ENCODE results near the gene CELA2A. TPM values are rescaled to one million over a fixed set of nuclear protein-coding genes. Genes with fewer than 3 reads are reported as not detected.
"Not testable (repeated sequence)": the region's sequence is repeated elsewhere in the genome, so short reads cannot be mapped to it uniquely, and the experiment has no call there.

The CELA2A gene
- total and polyA plus RNA-seq, 5 donors from 2014 or later, result not detected

DNA sequence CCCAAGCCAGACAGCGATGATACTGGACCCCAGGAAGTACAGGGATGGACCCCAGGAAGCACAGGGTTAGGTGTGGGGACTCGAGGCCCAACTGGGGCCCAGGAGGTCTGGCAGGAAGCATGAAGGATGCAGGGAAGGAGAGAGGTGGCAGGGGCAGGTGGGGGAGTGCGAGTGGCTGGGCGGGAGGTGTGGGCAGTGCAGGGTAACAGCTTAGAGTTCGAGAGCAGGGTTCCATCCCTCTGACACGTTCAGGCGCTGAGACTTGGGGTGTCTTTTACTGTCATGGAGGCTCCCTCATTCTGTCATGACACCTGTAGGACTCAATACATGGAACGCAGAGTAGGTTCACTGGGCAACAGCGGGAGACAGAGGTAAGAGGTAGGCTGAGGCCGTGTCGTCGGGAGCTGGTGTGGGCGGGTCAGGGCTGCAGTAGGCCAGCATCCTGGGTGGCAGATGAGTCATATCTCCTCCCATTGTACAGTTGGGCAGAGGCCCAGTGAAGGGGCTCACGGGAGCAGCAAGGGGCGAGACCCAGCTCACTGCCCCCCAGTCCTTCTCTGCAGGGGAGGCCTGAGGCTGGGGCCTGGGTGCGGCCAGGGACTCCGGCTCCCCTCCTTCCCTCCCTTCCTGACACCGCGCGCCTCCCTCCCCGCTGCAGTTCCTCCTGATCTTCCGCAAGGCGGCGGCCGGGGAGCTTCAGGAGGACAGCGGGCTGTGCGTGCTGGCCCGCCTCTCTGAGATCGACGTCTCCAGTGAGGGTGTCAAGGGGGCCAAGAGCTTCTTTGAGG is 29.8 kb upstream of the CELA2A start:
- DNase-seq (no peak), ATAC-seq (ENCODE audit: low read depth in 2 of 2) (no peak)
- H3K4me1 Mint-ChIP-seq, result peaks cover 0 to 7% (median 6%) of the 10 kb centered on the region in 4 donors
- H3K27ac Mint-ChIP-seq, result peak overlapping the region in 2 of 3 donors; percentile 63 to 84
- H3K27me3 ChIP-seq (ENCODE audit: control insufficient read depth, insufficient read depth, low read length), result no peaks in the 10 kb centered on the region
- no peaks in the 10 kb centered on the region for H3K4me1 ChIP-seq (ENCODE audit: control insufficient read depth, insufficient read depth, low read length, poor library complexity, severe bottlenecking)
- H3K36me3 Mint-ChIP-seq, result peaks cover 13% of the 10 kb centered on the region
- no peak overlapping the region for H3K4me3 ChIP-seq (ENCODE audit: low read depth, low read length)
- no peak overlapping the region for H3K27ac ChIP-seq (ENCODE audit: insufficient read depth, low read length, poor library complexity, severe bottlenecking)
- no peaks in the 10 kb centered on the region for H3K9me3 Mint-ChIP-seq
- H3K36me3 ChIP-seq (ENCODE audit: control insufficient read depth, insufficient read depth, low read length), result peaks cover 8% of the 10 kb centered on the region
- H3K9me3 ChIP-seq (ENCODE audit: control insufficient read depth in 2 of 2, low read length in 2 of 2), result no peaks in the 10 kb centered on the region
- no peak overlapping the region for H3K4me3 Mint-ChIP-seq
- no peaks in the 10 kb centered on the region for H3K27me3 Mint-ChIP-seq

DNA sequence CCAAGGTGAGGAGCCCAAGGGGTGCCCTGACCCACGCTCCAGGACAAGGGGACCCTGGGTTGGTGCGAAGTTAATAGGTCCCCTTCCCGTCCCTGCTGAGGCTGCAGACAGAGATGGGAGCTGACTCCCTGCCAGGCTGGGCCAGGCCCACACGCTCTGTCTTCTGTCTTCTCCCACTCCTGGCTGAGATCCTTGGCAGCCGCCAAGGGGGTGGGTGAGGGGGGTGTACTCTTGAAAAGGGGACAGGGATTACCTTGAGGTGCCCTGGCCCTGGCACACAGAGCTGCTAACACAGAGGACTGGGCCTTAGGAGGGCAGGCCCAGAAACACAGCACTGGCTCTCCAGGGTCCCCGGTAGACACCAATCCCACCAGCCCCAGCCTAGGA is 29.3 kb upstream of the CELA2A start:
- Histone ChIP-seq H3K36me3 (ENCODE audit: control insufficient read depth, insufficient read depth, low read length) (peaks cover 8% of the 10 kb centered on the region), H3K4me1 (ENCODE audit: control insufficient read depth, insufficient read depth, low read length, poor library complexity, severe bottlenecking) (no peaks in the 10 kb centered on the region), H3K27ac (ENCODE audit: insufficient read depth, low read length, poor library complexity, severe bottlenecking) (no peak overlapping the region), H3K9me3 (ENCODE audit: control insufficient read depth in 2 of 2, low read length in 2 of 2) (no peaks in the 10 kb centered on the region), H3K27me3 (ENCODE audit: control insufficient read depth, insufficient read depth, low read length) (no peaks in the 10 kb centered on the region), H3K4me3 (ENCODE audit: low read depth, low read length) (no peak overlapping the region)
- H3K4me3 Mint-ChIP-seq, result no peak overlapping the region
- H3K4me1 Mint-ChIP-seq, result peaks cover 0 to 7% (median 5%) of the 10 kb centered on the region in 4 donors
- ATAC-seq (ENCODE audit: low read depth in 2 of 2), result no peak
- no peaks in the 10 kb centered on the region for H3K9me3 Mint-ChIP-seq
- H3K27me3 Mint-ChIP-seq, result no peaks in the 10 kb centered on the region
- H3K27ac Mint-ChIP-seq, result peak overlapping the region in 1 of 3 donors; percentile 11
- no peak for DNase-seq
- H3K36me3 Mint-ChIP-seq, result peaks cover 13% of the 10 kb centered on the region

- DNase-seq; H3K27me3 ChIP-seq (ENCODE audit: control insufficient read depth, insufficient read depth, low read length); H3K4me1 ChIP-seq (ENCODE audit: control insufficient read depth, insufficient read depth, low read length, poor library complexity, severe bottlenecking); H3K4me1 Mint-ChIP-seq; H3K36me3 ChIP-seq (ENCODE audit: control insufficient read depth, insufficient read depth, low read length); H3K4me3 ChIP-seq (ENCODE audit: low read depth, low read length); ATAC-seq (ENCODE audit: low read depth in 2 of 2); H3K4me3 Mint-ChIP-seq; H3K9me3 Mint-ChIP-seq; H3K9me3 ChIP-seq (ENCODE audit: control insufficient read depth in 2 of 2, low read length in 2 of 2); H3K27me3 Mint-ChIP-seq; H3K27ac ChIP-seq (ENCODE audit: insufficient read depth, low read length, poor library complexity, severe bottlenecking): not testable (repeated sequence)
- H3K27ac Mint-ChIP-seq, result peak overlapping the region in 1 of 3 donors; percentile 65
- peaks cover 13% of the 10 kb centered on the region for H3K36me3 Mint-ChIP-seq
These were observed 28.3 kb upstream of the CELA2A start for GRCh38 chr1:15428252-15428651.

DNA sequence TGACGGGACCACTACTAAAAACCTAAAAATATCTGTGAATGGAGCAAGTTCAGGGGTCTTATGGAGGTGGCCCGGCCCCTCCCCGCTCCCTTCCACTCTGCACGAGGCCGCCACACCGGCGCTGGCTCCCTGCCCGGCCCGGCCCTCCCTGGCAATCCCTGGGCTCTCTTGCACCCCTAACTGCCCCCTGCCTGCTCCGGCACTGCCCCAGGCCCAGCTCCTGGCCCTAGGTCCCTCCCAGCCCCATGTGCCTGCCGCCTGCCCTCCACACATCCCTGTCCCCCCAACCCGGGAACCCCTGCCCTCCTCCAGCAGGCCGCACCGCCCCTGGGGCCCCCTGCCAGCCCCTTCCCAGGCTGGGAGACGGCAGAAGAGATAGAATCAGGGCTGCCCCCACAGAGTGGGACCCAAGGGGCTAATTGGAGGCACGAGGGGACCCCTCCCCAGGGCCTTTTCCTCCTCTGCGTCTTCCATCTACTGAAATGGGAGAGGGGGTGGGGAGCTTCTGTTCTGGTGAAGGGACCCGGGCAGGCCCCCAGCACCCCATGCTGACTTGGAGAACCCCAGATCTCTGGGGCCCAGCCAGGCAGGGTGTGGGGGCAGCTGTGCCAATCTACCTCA is 27.6 kb upstream of the CELA2A start:
- Histone ChIP-seq H3K4me1 (ENCODE audit: control insufficient read depth, insufficient read depth, low read length, poor library complexity, severe bottlenecking) (no peaks in the 10 kb centered on the region), H3K27me3 (ENCODE audit: control insufficient read depth, insufficient read depth, low read length) (no peaks in the 10 kb centered on the region), H3K9me3 (ENCODE audit: control insufficient read depth in 2 of 2, low read length in 2 of 2) (no peaks in the 10 kb centered on the region), H3K27ac (ENCODE audit: insufficient read depth, low read length, poor library complexity, severe bottlenecking) (no peak overlapping the region), H3K4me3 (ENCODE audit: low read depth, low read length) (no peak overlapping the region), H3K36me3 (ENCODE audit: control insufficient read depth, insufficient read depth, low read length) (peaks cover 8% of the 10 kb centered on the region)
- H3K27ac Mint-ChIP-seq, result no peak overlapping the region
- peaks cover 13% of the 10 kb centered on the region for H3K36me3 Mint-ChIP-seq
- H3K4me1 Mint-ChIP-seq, result peaks cover 0 to 7% (median 2%) of the 10 kb centered on the region in 4 donors
- no peak overlapping the region for H3K4me3 Mint-ChIP-seq
- DNase-seq (no peak), ATAC-seq (ENCODE audit: low read depth in 2 of 2) (no peak)
- H3K27me3 Mint-ChIP-seq, result no peaks in the 10 kb centered on the region
- no peaks in the 10 kb centered on the region for H3K9me3 Mint-ChIP-seq

DNA sequence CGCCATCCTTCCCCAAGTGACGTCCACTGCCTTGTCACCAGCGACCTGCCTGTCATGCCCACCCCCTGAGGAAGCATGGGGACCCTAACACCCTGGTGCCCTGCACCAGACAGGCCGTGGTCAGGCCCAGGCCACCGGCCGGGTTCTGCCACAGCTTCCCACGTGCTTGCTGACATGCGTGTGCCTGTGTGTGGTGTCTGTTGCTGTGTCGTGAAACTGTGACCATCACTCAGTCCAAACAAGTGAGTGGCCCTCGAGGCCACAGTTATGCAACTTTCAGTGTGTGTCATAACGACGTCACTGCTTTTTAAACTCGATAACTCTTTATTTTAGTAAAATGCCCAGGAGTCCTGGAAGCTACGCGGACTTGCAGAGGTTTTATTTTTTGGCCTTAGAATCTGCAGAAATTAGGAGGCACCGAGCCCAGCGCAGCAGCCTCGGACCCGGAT is 26.8 kb upstream of the CELA2A start:
- Mint-ChIP-seq H3K27me3 (no peaks in the 10 kb centered on the region), H3K9me3 (no peaks in the 10 kb centered on the region), H3K36me3 (peaks cover 13% of the 10 kb centered on the region), H3K4me1 (peaks cover 0 to 5% (median 0%) of the 10 kb centered on the region in 4 donors), H3K4me3 (peak overlapping the region in 1 of 4 donors; percentile 43), H3K27ac (no peak overlapping the region)
- H3K27me3 ChIP-seq (ENCODE audit: control insufficient read depth, insufficient read depth, low read length), result no peaks in the 10 kb centered on the region
- DNase-seq (no peak), ATAC-seq (ENCODE audit: low read depth in 2 of 2) (no peak)
- no peak overlapping the region for H3K4me3 ChIP-seq (ENCODE audit: low read depth, low read length)
- no peaks in the 10 kb centered on the region for H3K4me1 ChIP-seq (ENCODE audit: control insufficient read depth, insufficient read depth, low read length, poor library complexity, severe bottlenecking)
- no peaks in the 10 kb centered on the region for H3K9me3 ChIP-seq (ENCODE audit: control insufficient read depth in 2 of 2, low read length in 2 of 2)
- peaks cover 8% of the 10 kb centered on the region for H3K36me3 ChIP-seq (ENCODE audit: control insufficient read depth, insufficient read depth, low read length)
- H3K27ac ChIP-seq (ENCODE audit: insufficient read depth, low read length, poor library complexity, severe bottlenecking), result peak overlapping the region; percentile 5

DNA sequence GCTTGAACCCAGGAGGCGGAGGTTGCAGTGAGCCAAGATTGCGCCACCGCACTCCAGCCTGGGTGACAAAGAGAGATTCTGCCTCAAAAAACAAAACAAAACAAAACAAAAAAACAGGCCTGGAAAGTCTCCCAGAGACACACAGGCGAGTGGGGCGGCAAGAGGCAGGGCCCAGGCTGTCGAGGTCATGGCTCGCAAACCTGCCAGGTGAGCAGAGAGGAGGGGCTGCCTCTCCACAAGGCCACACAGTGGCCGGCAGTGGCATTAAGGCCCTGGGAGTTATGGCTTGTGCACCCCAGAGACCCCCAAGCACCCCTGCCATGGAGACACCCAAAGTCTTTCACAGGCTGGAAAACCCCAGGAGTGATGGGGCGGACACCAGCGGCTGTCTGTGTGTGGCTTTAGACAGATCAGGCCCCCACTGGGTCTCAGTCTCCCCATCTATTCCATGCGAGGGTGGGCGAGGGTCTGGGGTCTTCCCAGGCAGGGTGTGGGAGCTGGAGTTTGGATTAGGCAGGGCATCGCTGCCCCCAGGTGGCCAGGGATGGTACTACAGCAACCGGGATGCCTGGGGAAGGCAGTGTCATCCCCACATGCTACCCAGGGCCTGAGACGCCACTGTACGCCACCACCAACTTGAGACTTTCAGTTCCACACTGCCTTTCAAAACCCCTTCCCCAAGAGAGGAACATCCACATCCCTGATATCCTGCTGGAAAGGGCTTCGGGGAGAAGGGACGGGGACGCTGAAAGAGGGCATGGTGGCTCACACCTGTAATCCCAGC is 25.6 kb upstream of the CELA2A start:
- Mint-ChIP-seq H3K36me3 (peaks cover 12% of the 10 kb centered on the region), H3K27ac (no peak overlapping the region), H3K27me3 (no peaks in the 10 kb centered on the region), H3K4me1 (peaks cover 0 to 2% (median 0%) of the 10 kb centered on the region in 4 donors), H3K4me3 (no peak overlapping the region), H3K9me3 (no peaks in the 10 kb centered on the region)
- Histone ChIP-seq H3K4me3 (ENCODE audit: low read depth, low read length) (no peak overlapping the region), H3K36me3 (ENCODE audit: control insufficient read depth, insufficient read depth, low read length) (peaks cover 6% of the 10 kb centered on the region), H3K9me3 (ENCODE audit: control insufficient read depth in 2 of 2, low read length in 2 of 2) (no peaks in the 10 kb centered on the region), H3K4me1 (ENCODE audit: control insufficient read depth, insufficient read depth, low read length, poor library complexity, severe bottlenecking) (no peaks in the 10 kb centered on the region), H3K27me3 (ENCODE audit: control insufficient read depth, insufficient read depth, low read length) (no peaks in the 10 kb centered on the region), H3K27ac (ENCODE audit: insufficient read depth, low read length, poor library complexity, severe bottlenecking) (no peak overlapping the region)
- peak; percentile 56 to 67 (median 58) for DNase-seq
- ATAC-seq (ENCODE audit: low read depth in 2 of 2), result peak; percentile 63 to 76

- Mint-ChIP-seq H3K27ac (peak overlapping the region in 1 of 3 donors; percentile 52), H3K4me3 (no peak overlapping the region), H3K36me3 (peaks cover 6% of the 10 kb centered on the region), H3K4me1 (no peaks in the 10 kb centered on the region), H3K9me3 (no peaks in the 10 kb centered on the region), H3K27me3 (no peaks in the 10 kb centered on the region)
- Histone ChIP-seq H3K4me3 (ENCODE audit: low read depth, low read length) (no peak overlapping the region), H3K9me3 (ENCODE audit: control insufficient read depth in 2 of 2, low read length in 2 of 2) (no peaks in the 10 kb centered on the region), H3K27me3 (ENCODE audit: control insufficient read depth, insufficient read depth, low read length) (no peaks in the 10 kb centered on the region), H3K27ac (ENCODE audit: insufficient read depth, low read length, poor library complexity, severe bottlenecking) (no peak overlapping the region), H3K36me3 (ENCODE audit: control insufficient read depth, insufficient read depth, low read length) (peaks cover 2% of the 10 kb centered on the region), H3K4me1 (ENCODE audit: control insufficient read depth, insufficient read depth, low read length, poor library complexity, severe bottlenecking) (no peaks in the 10 kb centered on the region)
- ATAC-seq (ENCODE audit: low read depth in 2 of 2) (no peak), DNase-seq (no peak)
These were observed 25.0 kb upstream of the CELA2A start for GRCh38 chr1:15431571-15431948.
